ENCODE data around the gene TMEM87A.

- no peak for TF ChIP-seq POLR2A (IDR thresholded peaks at IDR 0.05)
- TF ChIP-seq CTCF (IDR thresholded peaks at IDR 0.05), result no peak
- no peak for TF ChIP-seq EP300 (IDR thresholded peaks at IDR 0.05)
Measured at GRCh38 chr15:42226648-42227047, 46.6 kb downstream of the TMEM87A start.
